Bone marrow (tissue), 2 donors: ENCODE results near the gene GIGYF1.
"Not testable (repeated sequence)": the region's sequence is repeated elsewhere in the genome, so short reads cannot be mapped to it uniquely, and the experiment has no call there.

Source experiments
- DNase-seq, 2 donors: peaks; one replicate each; lab custom pipeline; 2025; lab: John Stamatoyannopoulos, UW

The GIGYF1 gene

DNA sequence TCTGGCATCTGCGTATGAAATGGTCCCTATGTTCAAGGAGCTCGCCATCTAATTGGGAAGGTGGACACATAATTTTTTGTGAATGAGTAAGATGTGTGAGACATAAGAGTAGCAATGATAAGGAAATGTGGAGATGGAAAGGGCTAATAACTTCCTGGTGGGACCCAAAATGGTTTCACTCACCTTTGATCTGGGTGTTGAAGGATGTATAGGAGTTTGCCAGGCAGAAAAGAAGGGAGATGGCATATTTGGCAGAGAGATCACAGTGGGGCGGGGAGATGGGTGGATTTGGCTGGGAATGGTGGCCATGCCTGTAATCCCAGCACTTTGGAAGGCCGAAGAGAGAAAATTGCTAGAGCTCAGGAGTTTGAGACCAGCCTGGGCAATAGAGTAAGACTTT lies 16.4 kb upstream of the GIGYF1 start:
- DNase-seq = no peak

GRCh38 chr7:100708395-100708794 lies 14.3 kb upstream of the GIGYF1 start:
- DNase-seq = no peak

GRCh38 chr7:100706672-100707311 lies 12.7 kb upstream of the GIGYF1 start:
- DNase-seq = no peak

DNA sequence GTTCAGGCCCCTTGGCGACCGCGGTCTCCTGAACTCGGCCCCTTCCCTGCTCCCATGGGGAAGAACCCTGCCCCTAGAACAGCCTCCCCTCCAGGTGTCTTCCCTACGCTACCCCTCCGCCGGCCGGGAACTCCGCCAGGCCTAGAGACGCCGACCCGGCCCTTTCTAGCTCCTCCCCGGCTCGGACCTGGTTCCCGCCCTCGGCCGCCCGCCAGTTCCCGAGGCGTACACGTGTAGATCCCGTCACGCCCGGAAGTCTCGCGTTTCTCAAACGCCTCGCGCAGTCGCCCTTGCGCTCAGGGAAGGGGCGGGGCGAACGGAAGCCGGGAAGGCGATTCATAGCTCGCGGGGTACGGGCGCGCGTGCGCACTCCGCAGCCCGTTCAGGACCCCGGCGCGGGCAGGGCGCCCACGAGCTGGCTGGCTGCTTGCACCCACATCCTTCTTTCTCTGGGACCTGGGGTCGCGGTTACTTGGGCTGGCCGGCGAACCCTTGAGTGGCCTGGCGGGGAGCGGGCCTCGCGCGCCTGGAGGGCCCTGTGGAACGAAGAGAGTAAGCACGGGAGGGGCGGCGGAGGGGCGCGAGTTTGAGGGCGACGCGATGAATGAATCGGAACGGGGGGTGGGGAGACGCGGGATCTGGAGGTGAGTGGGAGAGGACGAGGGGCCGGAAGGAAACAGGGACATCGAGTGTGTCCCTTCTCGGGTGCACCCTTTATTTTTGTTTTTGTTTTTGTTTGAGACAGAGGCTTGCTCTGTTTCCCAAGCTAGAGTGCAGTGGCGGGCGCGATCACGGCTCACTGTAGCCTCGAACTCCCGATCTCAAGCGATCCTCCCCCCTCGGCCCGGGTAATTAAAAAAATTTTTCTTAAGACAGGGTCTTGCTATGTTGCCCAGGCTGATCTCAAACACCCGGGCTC lies 12.0 kb upstream of the GIGYF1 start, which contains the start of gene POP7:
Gene POP7, plus strand, starts transcription at position 369 of the 919 bp plus-strand sequence. CDS start 710 bp downstream, outside the sequence.
- peak; percentile 92 to 93 for DNase-seq

GRCh38 chr7:100705320-100705752 lies 11.3 kb upstream of the GIGYF1 start:
- peak; percentile 34 to 81 for DNase-seq

DNA sequence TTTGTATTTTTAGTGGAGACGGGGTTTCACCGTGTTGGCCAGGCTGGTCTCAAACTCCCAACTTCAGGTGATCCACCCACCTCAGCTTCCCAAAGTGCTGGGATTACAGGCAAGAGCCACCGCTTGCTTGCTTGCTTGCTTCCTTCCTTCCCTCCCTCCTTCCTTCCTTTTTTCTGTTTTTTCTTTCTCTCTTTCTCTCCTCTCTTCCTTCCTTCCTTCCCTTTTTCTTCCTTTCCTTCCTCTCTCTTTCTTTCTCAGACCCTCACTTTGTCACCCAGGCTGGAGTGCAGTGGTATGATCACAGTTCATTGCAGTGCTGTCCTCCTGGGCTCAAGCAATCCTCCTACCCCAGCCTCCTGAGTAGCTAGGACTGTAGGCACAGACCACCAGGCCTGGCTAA lies 7.0 kb upstream of the GIGYF1 start:
- DNase-seq = not testable (repeated sequence)

GRCh38 chr7:100699018-100699417 lies 5.0 kb upstream of the GIGYF1 start:
- no peak for DNase-seq

- no peak for DNase-seq
Measured at GRCh38 chr7:100696123-100696521, 2.1 kb upstream of the GIGYF1 start.

DNA sequence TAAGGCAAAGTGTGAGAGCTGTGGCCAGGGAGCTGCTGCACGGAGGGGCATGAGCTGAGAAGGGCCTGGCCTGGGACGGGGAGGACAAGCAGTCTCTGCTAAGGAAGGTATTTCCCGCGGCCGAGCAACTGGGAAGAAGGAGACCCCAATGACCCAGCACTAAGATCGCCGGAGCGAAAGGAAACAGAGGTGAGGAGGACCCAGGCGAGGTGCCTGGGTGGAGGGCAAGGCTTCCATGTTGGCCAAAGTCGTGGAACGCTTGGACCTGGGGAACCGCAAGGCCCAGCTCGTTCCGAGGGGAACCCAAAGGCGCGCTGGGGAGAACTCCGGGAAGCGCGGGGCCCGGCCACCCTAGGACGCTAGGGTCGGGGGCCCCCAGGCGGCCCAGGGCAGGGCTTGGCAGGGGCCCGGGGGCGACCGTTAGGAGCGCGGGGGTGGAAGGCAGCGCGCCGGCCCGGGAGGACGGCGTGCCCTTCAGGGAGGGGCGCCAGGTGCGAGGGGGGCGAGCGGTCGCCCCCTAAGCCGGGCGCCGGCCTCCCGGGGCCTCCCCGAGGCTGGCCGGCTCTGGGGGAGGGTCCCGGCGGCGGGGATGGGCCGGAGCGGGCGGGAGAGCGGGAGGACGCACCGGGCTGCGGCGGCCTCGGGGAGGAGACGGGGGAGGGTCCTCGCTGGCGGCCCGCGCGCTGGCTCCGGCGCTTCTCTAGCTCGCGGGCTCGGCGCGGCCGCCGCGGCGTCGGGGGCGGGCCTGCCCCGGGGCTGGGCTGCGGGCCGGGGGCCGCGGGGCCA lies 545 bp downstream of the GIGYF1 start:
- no peak for DNase-seq

GRCh38 chr7:100692578-100692961 lies 1.5 kb downstream of the GIGYF1 start:
- DNase-seq = no peak

GRCh38 chr7:100691676-100692577 lies 2.1 kb downstream of the GIGYF1 start:
- DNase-seq = peak; percentile 28 to 68

GRCh38 chr7:100689230-100690135 lies 4.6 kb downstream of the GIGYF1 start:
- no peak for DNase-seq

DNA sequence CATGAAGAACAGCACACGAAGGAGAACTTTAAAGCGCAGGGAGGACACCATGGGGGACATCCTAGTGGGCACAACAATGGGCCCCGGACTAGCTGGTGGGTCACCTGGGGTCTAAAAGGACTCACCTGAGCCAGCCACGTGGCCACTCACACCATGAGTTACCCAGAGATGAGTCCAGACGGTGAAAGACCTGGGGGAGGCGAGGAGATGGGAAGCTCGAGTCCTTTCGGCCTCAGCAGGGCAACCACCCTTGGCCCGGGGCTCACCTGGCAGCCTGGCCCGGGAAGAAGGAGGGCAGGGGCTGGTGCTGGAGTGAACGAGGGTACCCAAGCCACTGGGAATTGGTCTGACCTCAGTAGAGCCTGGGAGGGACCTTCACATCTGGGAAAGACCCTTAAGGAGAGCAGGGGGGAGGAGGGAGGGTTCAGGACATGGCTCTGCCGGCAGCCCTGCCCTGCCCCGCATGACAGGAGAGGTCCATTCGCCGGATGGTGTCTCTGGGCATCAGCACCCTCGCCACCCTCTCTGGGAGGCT lies 5.7 kb downstream of the GIGYF1 start:
- no peak for DNase-seq

GRCh38 chr7:100687751-100688300 lies 6.2 kb downstream of the GIGYF1 start:
- no peak for DNase-seq

GRCh38 chr7:100687261-100687660 lies 6.8 kb downstream of the GIGYF1 start:
- no peak for DNase-seq

- no peak for DNase-seq
Measured at GRCh38 chr7:100686822-100687211, 7.2 kb downstream of the GIGYF1 start.

GRCh38 chr7:100686201-100686821 lies 7.7 kb downstream of the GIGYF1 start:
- DNase-seq = no peak

DNA sequence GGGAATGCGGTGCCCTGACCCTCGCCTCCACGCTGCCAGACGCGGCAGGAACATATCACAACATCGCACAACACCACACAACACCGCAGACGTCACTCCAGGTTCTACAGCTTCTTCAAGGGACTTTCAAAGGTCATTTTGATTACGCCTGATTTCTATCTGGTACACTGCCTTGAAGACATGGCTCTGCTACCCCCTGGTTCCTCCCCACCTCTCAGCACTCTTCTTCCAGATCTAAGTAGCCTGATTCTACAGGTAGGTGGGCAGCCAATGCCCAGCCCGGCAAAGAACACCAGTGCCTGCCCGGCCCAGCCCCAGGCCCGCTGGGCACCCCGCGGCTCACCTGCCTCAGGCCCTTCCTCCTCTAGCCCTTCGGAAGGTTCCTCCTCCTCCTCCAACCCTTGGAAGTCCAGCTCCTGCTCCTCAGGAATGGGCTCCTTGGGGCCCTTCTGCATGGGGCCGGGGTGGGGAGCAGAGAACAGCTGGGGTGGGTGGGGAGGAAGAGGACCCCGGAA lies 8.4 kb downstream of the GIGYF1 start:
- no peak for DNase-seq

- DNase-seq = no peak
Measured at GRCh38 chr7:100685049-100685605, 8.9 kb downstream of the GIGYF1 start.
